Astrocyte (in vitro differentiated cells and primary cell): ENCODE measurements around the gene PYGL.

Experiments used
- EZH2 ChIP-seq: IDR thresholded peaks from 2 replicates; pipeline ENCODE4 v1.6.1; 2012; ENCODE audit warnings: mild to moderate bottlenecking, low read length, inconsistent platforms; ENCODE audit not compliant: insufficient read depth
- TF ChIP-seq, protein P1 (sequence below): IDR thresholded peaks from 2 replicates; pipeline ENCODE4 v1.5.1; 2011; ENCODE audit warnings: low read depth, mild to moderate bottlenecking, inconsistent platforms, low read length, moderate library complexity; ENCODE audit not compliant: insufficient read depth

DNA sequence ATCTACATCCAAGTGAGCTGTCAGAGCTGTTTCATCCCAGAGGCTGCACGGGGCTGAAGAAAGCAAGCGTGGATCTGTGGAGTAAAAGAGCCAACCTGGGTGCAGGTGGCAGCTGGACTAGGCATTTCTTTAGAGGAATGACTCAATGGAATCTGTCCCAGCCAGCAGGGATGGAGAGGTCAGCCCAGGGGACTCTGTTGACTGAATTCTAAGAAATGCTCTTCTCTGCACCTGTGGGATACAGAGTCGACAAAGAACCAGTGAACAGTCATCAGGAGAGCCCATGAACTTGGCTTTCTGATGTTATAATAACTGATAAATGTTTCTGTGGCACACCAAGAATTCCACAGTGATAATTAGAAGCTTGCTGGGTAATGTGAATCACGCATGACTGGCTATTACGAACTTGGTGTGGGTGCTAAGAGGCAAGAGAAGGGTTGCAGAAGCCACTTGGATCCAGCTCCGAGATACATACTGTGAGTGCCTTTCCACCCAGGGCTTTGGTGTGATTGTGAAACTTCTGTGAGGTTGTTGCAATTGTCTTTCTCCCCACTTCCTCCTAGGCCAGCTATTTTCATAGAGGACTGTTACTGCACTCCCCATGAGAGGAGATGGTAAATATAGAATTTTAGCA, 16.2 kb downstream of the PYGL start:
- TF ChIP-seq, protein P1, sequence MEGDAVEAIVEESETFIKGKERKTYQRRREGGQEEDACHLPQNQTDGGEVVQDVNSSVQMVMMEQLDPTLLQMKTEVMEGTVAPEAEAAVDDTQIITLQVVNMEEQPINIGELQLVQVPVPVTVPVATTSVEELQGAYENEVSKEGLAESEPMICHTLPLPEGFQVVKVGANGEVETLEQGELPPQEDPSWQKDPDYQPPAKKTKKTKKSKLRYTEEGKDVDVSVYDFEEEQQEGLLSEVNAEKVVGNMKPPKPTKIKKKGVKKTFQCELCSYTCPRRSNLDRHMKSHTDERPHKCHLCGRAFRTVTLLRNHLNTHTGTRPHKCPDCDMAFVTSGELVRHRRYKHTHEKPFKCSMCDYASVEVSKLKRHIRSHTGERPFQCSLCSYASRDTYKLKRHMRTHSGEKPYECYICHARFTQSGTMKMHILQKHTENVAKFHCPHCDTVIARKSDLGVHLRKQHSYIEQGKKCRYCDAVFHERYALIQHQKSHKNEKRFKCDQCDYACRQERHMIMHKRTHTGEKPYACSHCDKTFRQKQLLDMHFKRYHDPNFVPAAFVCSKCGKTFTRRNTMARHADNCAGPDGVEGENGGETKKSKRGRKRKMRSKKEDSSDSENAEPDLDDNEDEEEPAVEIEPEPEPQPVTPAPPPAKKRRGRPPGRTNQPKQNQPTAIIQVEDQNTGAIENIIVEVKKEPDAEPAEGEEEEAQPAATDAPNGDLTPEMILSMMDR, result no peak
- TF ChIP-seq EZH2, result no peak
